K562 (cell line): ENCODE measurements around the gene NLRC3. TPM values are rescaled to one million over a fixed set of nuclear protein-coding genes. Genes with fewer than 3 reads are reported as not detected.

Experiments used
- ATAC-seq: fragments of 200-7000 bp; cut with Tn5 transposase; 3 replicates; pipeline ENCODE4 v1.9.1; 2020; ENCODE audit warnings: moderate library complexity
- BruUV-seq: library from RNA; stranded (reverse); fragments of 400-500 nt; replicated peaks from 2 replicates; lab custom pipeline; 2021; lab: Mats Ljungman, UMichigan
- CTCF ChIA-PET: fragments of 300-600 bp; formaldehyde crosslinking; extraction: SDS; loops from one replicate; lab custom pipeline; 2021; ENCODE audit warnings: low intra/inter-chr PET ratio; lab: Yijun Ruan, JAX
- POLR2A ChIA-PET: fragments of 300-600, 350-650 bp; sonication (Branson Sonifier 250); formaldehyde crosslinking; extraction: SDS; loops from one replicate; lab custom pipeline; 2021; ENCODE audit warnings: antibody characterized with exemption, inconsistent platforms; lab: Yijun Ruan, JAX
- DNase-seq, 4 experiments: peaks; one replicate each; pipeline versions ENCODE4 v3.0.0 to v3.0.0-alpha.2; 2011 to 2018; ENCODE audit warnings: low spot score in 3 of 4, mixed read lengths in 3 of 4; ENCODE audit errors: extremely low read depth in 1 of 4
- FAIRE-seq: peaks from 2 replicates; lab custom pipeline; 2011; peaks lifted over from hg19 to GRCh38; lab: Jason Lieb, UNC
- H2AFZ ChIP-seq: 2 replicates; pipeline ENCODE4 v1.6.0; 2011; ENCODE audit warnings: low read depth, low read length, control low read depth, inconsistent platforms
- H3K27ac ChIP-seq: fragments of 200-600 bp; 3 replicates; pipeline ENCODE4 v1.8.0; 2011; ENCODE audit warnings: low read depth, mild to moderate bottlenecking, control low read depth, inconsistent platforms, low read length, moderate library complexity, mixed read lengths; ENCODE audit errors: extremely low read depth
- H3K27me3 ChIP-seq, 2 experiments: fragments of 300-600 bp in 1 of 2; 2 replicates in 1 of 2; 3 replicates in 1 of 2; pipeline versions ENCODE4 v1.6.0 to v1.8.0; 2011; ENCODE audit warnings: inconsistent platforms in 2 of 2, low read length in 2 of 2, mild to moderate bottlenecking in 1 of 2, mixed read lengths in 1 of 2, moderate library complexity in 1 of 2; ENCODE audit not compliant: control insufficient read depth in 2 of 2, insufficient read depth in 2 of 2
- H3K36me3 ChIP-seq: fragments of 300-600 bp; 3 replicates; pipeline ENCODE4 v1.8.0; 2011; ENCODE audit warnings: mild to moderate bottlenecking, low read length, inconsistent platforms; ENCODE audit not compliant: control insufficient read depth, insufficient read depth
- H3K4me1 ChIP-seq, 2 experiments: fragments of 200-600 bp in 1 of 2; replicated peaks in 1 of 2; 2 replicates in 1 of 2; 3 replicates in 1 of 2; pipeline versions ENCODE4 v1.5.1 to v1.8.0; 2011; ENCODE audit warnings: inconsistent platforms in 2 of 2, low read length in 2 of 2, mild to moderate bottlenecking in 1 of 2, mixed read lengths in 1 of 2, moderate library complexity in 1 of 2; ENCODE audit not compliant: control insufficient read depth in 2 of 2, insufficient read depth in 2 of 2
- H3K4me2 ChIP-seq: 2 replicates; pipeline ENCODE4 v1.6.1; 2011; ENCODE audit warnings: low read length, control low read depth, inconsistent platforms, mixed read lengths; ENCODE audit not compliant: insufficient read depth
- H3K4me3 ChIP-seq: fragments of 200-600 bp; sonication (generic), shearing (Covaris generic); 2 replicates; pipeline ENCODE4 v1.5.1; 2016; ENCODE audit warnings: control low read depth, inconsistent platforms
- H3K79me2 ChIP-seq: fragments of 200-600 bp; 3 replicates; pipeline ENCODE4 v1.8.0; 2011; ENCODE audit warnings: low read length, inconsistent platforms; ENCODE audit not compliant: control insufficient read depth, insufficient read depth
- H3K9ac ChIP-seq, 2 experiments: 2 replicates each; pipeline versions ENCODE4 v1.6.0 to v1.6.1; 2011; ENCODE audit warnings: low read depth in 2 of 2, low read length in 2 of 2, control low read depth in 1 of 2, inconsistent platforms in 1 of 2, mild to moderate bottlenecking in 1 of 2, mixed read lengths in 1 of 2; ENCODE audit not compliant: insufficient read depth in 1 of 2
- H3K9me1 ChIP-seq: one replicate; pipeline ENCODE4 v1.6.0; 2011; ENCODE audit warnings: inconsistent platforms, mild to moderate bottlenecking, low read length, moderate library complexity; ENCODE audit not compliant: control insufficient read depth, insufficient read depth
- H3K9me3 ChIP-seq: replicated peaks from 2 replicates; pipeline ENCODE4 v1.5.1; 2011; ENCODE audit warnings: low read depth, low read length, inconsistent platforms; ENCODE audit not compliant: control insufficient read depth, insufficient read depth
- H4K20me1 ChIP-seq: replicated peaks from 2 replicates; pipeline ENCODE4 v1.6.1; 2011; ENCODE audit warnings: low read length, inconsistent platforms, mixed read lengths; ENCODE audit not compliant: control insufficient read depth, insufficient read depth
- CREB1 ChIP-seq, 2 experiments: sonication (generic) in 1 of 2; formaldehyde crosslinking in 1 of 2; IDR thresholded peaks; 2 replicates each; pipeline versions ENCODE4 v1.6.1 to v1.8.0; 2012 to 2022; ENCODE audit warnings: inconsistent platforms in 1 of 2, mild to moderate bottlenecking in 1 of 2, missing genetic modification reagents in 1 of 2, moderate library complexity in 1 of 2
- EHMT2 ChIP-seq: fragments of 450-650 bp; IDR thresholded peaks from 2 replicates; pipeline ENCODE4 v1.6.1; 2018; ENCODE audit warnings: antibody characterized with exemption
- KAT2B ChIP-seq: IDR thresholded peaks from one replicate; pipeline ENCODE4 v1.6.1; 2012; ENCODE audit warnings: low read depth, mild to moderate bottlenecking, control low read depth, inconsistent platforms, low read length, moderate library complexity
- NFIC ChIP-seq: fragments of 450-650 bp; IDR thresholded peaks from 2 replicates; pipeline ENCODE4 v1.6.1; 2017; ENCODE audit warnings: mild to moderate bottlenecking, inconsistent platforms
- U2AF1 ChIP-seq: fragments of 200-400 bp; formaldehyde crosslinking; optimal IDR thresholded peaks from 2 replicates; pipeline ENCODE3; 2017; ENCODE audit warnings: mild to moderate bottlenecking, low read depth, low read length, moderate library complexity
- ZFPM2 ChIP-seq: fragments of 250-450 bp; sonication (Bioruptor Pico); IDR thresholded peaks from 2 replicates; pipeline ENCODE4 v1.5.1; 2022; ENCODE audit warnings: mild to moderate bottlenecking
- WGBS: fragments of 100-300 bp; shearing (Covaris generic); methylation state at CpG from one replicate; pipeline ENCODE4 v1.1.6; 2016; ENCODE audit warnings: low coverage, mixed read lengths; ENCODE audit not compliant: insufficient coverage; ENCODE audit errors: missing lambda C conversion rate; 5-methylcytosine and 5-hydroxymethylcytosine counted together
- in situ Hi-C: fragments of 300-500 bp; cut with MboI; formaldehyde crosslinking; loops from 4 replicates; pipeline ENCODE4 v1.15.0; 2018; ENCODE audit warnings: inconsistent platforms, mixed read lengths
- intact Hi-C: fragments of 100-400 bp; cut with micrococcal nuclease; formaldehyde crosslinking; loops from 2 replicates; pipeline ENCODE4 v1.14.2; 2022
- polyA plus RNA-seq, 8 experiments: library from polyadenylated mRNA; depleted of rRNA in 4 of 8; stranded (reverse) in 5 of 8; unstranded in 3 of 8; fragments of >200 nt; fragmentation: Nextera tagmentation in 2 of 8; fragmentation: Illumina TruSeq in 1 of 8; extraction: Ambion mirVana in 2 of 8; extraction: Trizol in 1 of 8; gene quantifications; 2 replicates each; pipeline versions ENCODE4 v1.2.1 to v1.2.3, GENCODE V29; 2011 to 2014; ENCODE audit warnings: inconsistent platforms in 1 of 8, missing spikeins in 1 of 8
- total RNA-seq, 7 experiments: library from RNA; depleted of rRNA in 6 of 7; stranded (reverse); fragments of >200 nt in 6 of 7; fragmentation: Illumina TruSeq in 2 of 7; extraction: Trizol in 2 of 7; gene quantifications; 2 replicates each; pipeline versions ENCODE4 v1.2.1 to v1.2.3, GENCODE V29; 2011 to 2021; ENCODE audit warnings: low replicate concordance in 1 of 7
- TF ChIP-seq, protein P1 (sequence below): fragments of 250-450 bp; sonication (Bioruptor Pico); IDR thresholded peaks from 2 replicates; pipeline ENCODE4 v1.5.0; 2021; ENCODE audit warnings: mild to moderate bottlenecking, moderate library complexity

NLRC3 gene
- total and polyA plus RNA-seq, 9 of the 15 experiments (the other 6 are each of a cell fraction or from before 2014, with no cell fraction given), result 0.03 to 0.13 (median 0.03) TPM; not detected in 4

DNA sequence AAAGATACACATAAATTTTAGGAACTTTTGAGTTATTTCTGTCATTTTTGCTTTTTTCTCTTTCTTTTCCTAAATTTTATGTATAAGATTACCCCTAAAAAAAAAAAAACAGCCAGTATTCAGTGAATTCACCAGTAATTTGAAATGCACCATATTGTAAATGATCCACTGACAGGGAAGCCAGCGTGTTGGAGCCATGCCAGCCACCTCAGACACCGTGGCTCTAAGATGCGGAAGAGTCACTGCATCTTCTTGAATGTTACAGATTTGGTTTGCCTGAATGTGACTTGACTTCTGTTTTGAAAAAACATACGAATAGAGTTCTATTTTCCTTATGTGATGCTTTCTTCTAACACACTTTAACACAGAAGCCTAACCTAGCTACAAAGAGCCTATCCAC is 39.0 kb downstream of the NLRC3 start:
- H3K27me3 ChIP-seq, result peaks cover 0 to 18% of the 10 kb centered on the region in 2 experiments; a peak in 2 of 5 replicates
- ATAC-seq (no peak), FAIRE-seq (no peak), DNase-seq (no peak)
- H3K4me3 ChIP-seq, result no peak overlapping the region
- POLR2A ChIA-PET, result interaction anchor here (0.7 kb wide), 1 partner anchor 349 kb away, joined by 3 read pairs; no protein-coding TSS in a partner anchor
- no peak overlapping the region for H2AFZ ChIP-seq
- H3K27ac ChIP-seq, result no peak overlapping the region
- H3K9me1 ChIP-seq, result no peaks in the 10 kb centered on the region
- H3K4me2 ChIP-seq, result no peak overlapping the region
- H3K4me1 ChIP-seq, result no peaks in the 10 kb centered on the region
- 0 out of 2 replicates have a peak, but pooled peaks cover 3% of the 10 kb centered on the region for H4K20me1 ChIP-seq
- intact Hi-C loops, result no loop called here
- no peaks in the 10 kb centered on the region for H3K79me2 ChIP-seq
- CTCF ChIA-PET, result no interaction called here
- no peaks in the 10 kb centered on the region for H3K36me3 ChIP-seq
- TF ChIP-seq NFIC (peak; percentile 23; the same call in 1 of the 2 replicates), EHMT2 (no peak), ZFPM2 (CRISPR knock-in tag) (no peak), CREB1 (IDR thresholded peaks at IDR 0.05) (no peak), CREB1 (CRISPR knock-in tag; IDR thresholded peaks at IDR 0.05) (no peak), KAT2B (no peak), U2AF1 (no peak)
- TF ChIP-seq, protein P1, sequence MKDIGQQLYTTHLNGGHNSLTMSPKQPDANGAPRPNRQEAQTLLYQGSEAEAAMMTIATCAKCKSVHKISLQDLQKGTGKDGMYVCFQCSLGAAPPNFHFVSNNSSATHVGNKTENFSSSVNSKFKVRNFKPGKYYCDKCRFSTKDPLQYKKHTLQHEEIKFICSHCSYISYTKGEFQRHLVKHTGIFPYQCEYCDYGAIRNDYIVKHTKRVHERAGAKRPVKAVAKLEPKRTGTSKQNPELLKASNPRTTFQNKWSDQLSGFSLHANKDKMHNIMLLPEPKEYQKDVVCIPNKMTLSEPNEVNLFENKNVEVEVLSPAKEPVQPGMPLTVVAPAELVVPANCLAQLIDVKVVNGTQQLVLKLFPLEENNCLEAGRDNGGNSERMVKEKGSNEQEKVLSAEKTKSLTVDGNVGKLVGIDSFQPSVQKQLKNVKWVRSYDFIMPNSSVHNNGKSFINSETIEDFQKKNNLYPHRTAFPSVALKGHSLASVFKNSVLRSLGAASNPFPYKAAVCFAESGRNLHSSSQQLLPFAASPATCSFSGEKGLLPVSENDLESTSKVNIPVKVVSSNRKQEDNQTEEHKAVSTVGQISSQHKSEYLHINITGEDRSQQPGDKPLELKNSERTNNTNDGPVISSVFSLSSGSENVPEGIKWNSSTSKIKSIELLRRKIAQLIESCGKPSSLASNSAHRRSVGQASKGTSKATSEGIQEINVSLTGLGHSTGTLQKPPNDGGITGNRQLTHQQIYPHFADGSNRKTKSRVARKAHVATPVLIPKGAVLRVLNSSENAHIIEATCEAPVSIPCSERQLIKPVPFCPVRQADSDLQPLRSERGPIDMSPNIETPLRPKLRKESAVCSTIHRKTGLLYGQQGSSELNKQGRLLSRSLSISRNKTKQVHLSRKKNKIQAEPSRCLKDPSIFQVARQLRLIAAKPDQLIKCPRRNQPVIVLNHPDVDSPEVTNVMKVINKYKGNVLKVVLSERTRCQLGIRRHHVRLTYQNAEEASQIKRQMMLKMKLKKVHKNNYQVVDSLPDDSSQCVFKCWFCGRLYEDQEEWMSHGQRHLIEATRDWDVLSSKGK, result no peak
- WGBS, result 44% methylated on average over 4 of the region's 4 CpGs
- no peak overlapping the region for H3K9ac ChIP-seq
- no peaks in the 10 kb centered on the region for H3K9me3 ChIP-seq
- in situ Hi-C loops, result no loop called here
- no TSS peak for BruUV-seq
